HL-60 (cell line): Measurements from ENCODE around the gene ADAMTS12.

ENCODE experiments used
- CTCF ChIP-seq: IDR thresholded peaks from one replicate; pipeline ENCODE4 v1.5.1; 2011; ENCODE audit warnings: low read length, control low read depth, inconsistent platforms; ENCODE audit not compliant: insufficient read depth
- GABPA ChIP-seq: IDR thresholded peaks from 2 replicates; pipeline ENCODE4 v1.6.1; 2012; ENCODE audit warnings: low read depth
- POLR2AphosphoS5 ChIP-seq: IDR thresholded peaks from 2 replicates; pipeline ENCODE4 v1.6.1; 2012; ENCODE audit warnings: low read depth
- REST ChIP-seq: IDR thresholded peaks from 2 replicates; pipeline ENCODE4 v1.6.1; 2012; ENCODE audit warnings: low read depth; ENCODE audit not compliant: insufficient replicate concordance
- SPI1 ChIP-seq: IDR thresholded peaks from 2 replicates; pipeline ENCODE4 v1.6.1; 2012; ENCODE audit warnings: low read depth, mild to moderate bottlenecking, borderline replicate concordance

- no peak for TF ChIP-seq CTCF
- no peak for TF ChIP-seq POLR2AphosphoS5
- no peak for TF ChIP-seq REST
- TF ChIP-seq GABPA = no peak
- TF ChIP-seq SPI1 = no peak
These were observed 39.5 kb downstream of the ADAMTS12 start for GRCh38 chr5:33852319-33852718.
